ENCODE results near the gene CIAO2B.
"Not testable (repeated sequence)": the region's sequence is repeated elsewhere in the genome, so short reads cannot be mapped to it uniquely, and the experiment has no call there.

The CIAO2B gene

GRCh38 chr16:66934138-66934838, at the start of gene CIAO2B:
TSS of gene CIAO2B (minus strand) at chr16:66934402. CDS start at chr16:66934364, 38 bp downstream.
- DNase-seq (ENCODE audit: low read depth): peak; percentile 84

- DNase-seq (ENCODE audit: low read depth): no peak
Observed at GRCh38 chr16:66983033-66983432, 48.8 kb upstream of the CIAO2B start.

- no peak for DNase-seq (ENCODE audit: low read depth)
Observed at GRCh38 chr16:66979011-66979717, 45.0 kb upstream of the CIAO2B start.

- DNase-seq (ENCODE audit: low read depth): peak; percentile 83
Observed at GRCh38 chr16:66977341-66978113, 43.3 kb upstream of the CIAO2B start.

GRCh38 chr16:66976746-66977145, 42.5 kb upstream of the CIAO2B start:
- no peak for DNase-seq (ENCODE audit: low read depth)

GRCh38 chr16:66975302-66975893, 41.2 kb upstream of the CIAO2B start:
- no peak for DNase-seq (ENCODE audit: low read depth)

GRCh38 chr16:66974932-66975246, 40.7 kb upstream of the CIAO2B start:
- DNase-seq (ENCODE audit: low read depth): peak; percentile 33

- DNase-seq (ENCODE audit: low read depth): not testable (repeated sequence)
Observed at GRCh38 chr16:66974156-66974931, 40.1 kb upstream of the CIAO2B start.

- DNase-seq (ENCODE audit: low read depth): no peak
Observed at GRCh38 chr16:66973716-66974115, 39.5 kb upstream of the CIAO2B start.

GRCh38 chr16:66972983-66973382, 38.8 kb upstream of the CIAO2B start:
- no peak for DNase-seq (ENCODE audit: low read depth)

GRCh38 chr16:66970775-66971720, 36.8 kb upstream of the CIAO2B start:
- no peak for DNase-seq (ENCODE audit: low read depth)

- DNase-seq (ENCODE audit: low read depth): no peak
Observed at GRCh38 chr16:66968847-66969246, 34.6 kb upstream of the CIAO2B start.

GRCh38 chr16:66964049-66964448, 29.8 kb upstream of the CIAO2B start:
- DNase-seq (ENCODE audit: low read depth): no peak

- no peak for DNase-seq (ENCODE audit: low read depth)
Observed at GRCh38 chr16:66961914-66962313, 27.7 kb upstream of the CIAO2B start.

GRCh38 chr16:66961065-66961744, 27.0 kb upstream of the CIAO2B start, which contains the start of gene CES3:
TSS of gene CES3 (plus strand) at chr16:66961266. CDS start at chr16:66961308, 42 bp downstream.
- peak; percentile 42 for DNase-seq (ENCODE audit: low read depth)

- no peak for DNase-seq (ENCODE audit: low read depth)
Observed at GRCh38 chr16:66960270-66960669, 26.1 kb upstream of the CIAO2B start.

GRCh38 chr16:66959704-66960161, 25.5 kb upstream of the CIAO2B start:
- no peak for DNase-seq (ENCODE audit: low read depth)

GRCh38 chr16:66958857-66959703, 24.9 kb upstream of the CIAO2B start:
- no peak for DNase-seq (ENCODE audit: low read depth)

GRCh38 chr16:66956154-66956457, 21.9 kb upstream of the CIAO2B start:
- not testable (repeated sequence) for DNase-seq (ENCODE audit: low read depth)
